DMS114 treated with DMSO at 0.1 percent for 48 hours (cell line): ENCODE measurements around the gene CRMP1.
"Not testable (repeated sequence)": the region's sequence is repeated elsewhere in the genome, so short reads cannot be mapped to it uniquely, and the experiment has no call there.

Experiments used
- DNase-seq: peaks from one replicate; lab custom pipeline; 2025; ENCODE audit not compliant: unreplicated experiment; lab: John Stamatoyannopoulos, UW

Gene CRMP1

DNA sequence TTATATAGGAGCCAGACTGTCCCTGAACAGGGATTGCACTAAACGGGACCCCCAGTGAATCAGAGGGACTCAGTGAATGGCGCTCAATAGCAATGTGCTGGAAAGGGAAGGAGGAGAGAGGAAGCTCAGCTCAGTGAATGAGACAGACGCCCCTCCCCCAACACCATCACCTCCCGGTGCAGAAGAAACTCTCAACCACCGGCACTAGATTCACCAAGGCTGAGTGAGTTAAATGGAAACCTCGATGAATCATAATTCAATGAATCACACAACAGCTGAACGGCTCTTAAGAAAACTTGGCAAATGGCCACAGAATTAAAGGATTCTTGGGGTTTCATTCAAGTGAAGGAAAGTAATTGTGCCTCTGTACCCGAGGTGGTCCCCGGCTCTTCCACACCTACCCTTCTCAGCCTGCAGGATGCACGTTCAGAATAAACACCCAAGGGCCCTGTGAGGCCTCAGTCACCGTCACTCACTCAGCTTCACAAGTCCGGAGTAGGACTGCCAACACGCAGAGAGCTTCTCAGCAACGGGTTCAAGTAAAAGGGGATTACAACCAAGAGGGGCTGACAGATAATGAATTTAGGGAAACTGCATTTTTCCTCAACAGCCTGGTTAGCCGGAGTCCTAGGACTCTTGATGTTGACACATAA is 29.3 kb downstream of the CRMP1 start:
- DNase-seq = no peak

DNA sequence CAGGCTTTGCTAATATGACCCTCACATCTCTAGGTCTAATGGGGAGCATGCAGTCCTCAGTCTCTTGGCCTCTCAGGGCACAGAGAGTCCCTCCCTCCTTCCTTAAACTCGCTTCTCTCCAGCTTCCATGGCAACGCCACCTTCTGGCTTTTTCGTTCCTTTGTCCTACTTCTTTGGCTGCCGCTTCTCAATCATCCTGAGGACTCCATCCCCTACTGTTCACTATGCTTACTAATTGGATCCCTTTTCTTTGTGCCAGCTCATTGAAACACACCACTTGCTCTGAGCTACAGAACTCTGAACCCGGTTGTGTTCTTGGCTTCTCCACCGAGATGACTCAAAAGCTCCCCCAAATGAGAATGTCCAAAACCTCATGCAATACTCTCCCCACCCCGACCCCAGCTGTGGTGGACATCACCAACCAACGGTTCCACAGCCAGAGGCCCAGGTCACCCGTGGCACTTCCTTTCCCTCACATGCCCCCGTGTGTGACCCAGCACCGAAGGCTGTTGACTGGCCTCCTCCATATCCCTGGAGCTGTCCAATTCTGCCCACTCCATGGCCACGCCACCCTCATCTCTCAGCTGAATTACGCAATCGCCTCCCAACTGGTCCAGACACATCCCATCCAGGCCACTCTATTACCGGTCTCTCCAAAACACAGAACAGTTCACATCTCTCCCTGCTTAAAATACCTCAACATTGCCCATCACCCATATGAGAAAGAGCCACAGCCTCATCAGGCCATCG is 34.7 kb downstream of the CRMP1 start:
- no peak for DNase-seq

DNA sequence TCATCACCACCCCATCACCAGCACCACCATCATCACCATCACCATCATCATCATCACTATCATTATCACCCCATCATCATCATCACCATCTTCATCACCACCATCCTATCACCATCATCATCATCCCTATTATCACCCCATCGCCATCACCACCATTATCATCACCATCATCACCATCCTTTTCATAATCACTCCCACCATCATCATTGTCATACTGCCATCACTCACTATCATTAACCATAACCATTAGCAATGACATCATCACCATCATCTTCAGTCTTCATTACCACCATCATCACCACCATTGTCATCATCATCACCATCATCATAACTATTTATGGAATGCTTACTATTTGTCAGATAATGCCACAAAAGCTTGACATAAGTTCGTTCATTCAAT is 35.7 kb downstream of the CRMP1 start:
- DNase-seq = no peak

DNA sequence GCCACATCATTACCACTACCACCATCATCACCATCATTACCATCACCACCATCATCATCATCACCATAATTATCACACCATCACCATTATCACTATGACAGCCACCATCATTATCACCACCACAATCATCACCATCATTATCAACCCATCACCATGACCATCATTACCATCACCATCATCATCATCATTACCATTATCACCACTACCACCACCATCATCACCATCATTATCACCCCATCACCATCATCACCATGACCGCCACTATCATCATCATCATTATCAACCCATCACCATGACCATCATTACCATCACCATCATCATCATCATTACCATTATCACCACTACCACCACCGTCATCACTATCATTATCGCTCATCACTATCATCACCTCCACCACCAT is 36.5 kb downstream of the CRMP1 start:
- not testable (repeated sequence) for DNase-seq

DNA sequence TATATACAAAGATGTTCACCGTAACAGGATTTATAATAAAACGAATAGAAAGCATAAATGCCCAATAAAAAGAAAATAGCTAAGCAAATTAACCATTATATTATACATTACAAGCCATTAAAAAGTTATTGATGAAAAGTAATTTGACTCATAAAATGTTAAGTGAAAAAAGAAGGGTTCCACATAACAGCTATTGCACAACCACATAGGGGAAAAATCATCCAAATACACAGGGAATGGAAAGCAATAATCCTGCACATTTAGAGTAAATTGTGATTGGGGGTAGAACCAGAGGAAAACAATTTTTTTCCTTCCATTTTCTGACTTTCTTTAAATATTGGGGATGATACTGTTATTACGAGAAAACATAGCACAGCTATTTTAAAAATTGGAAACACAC is 38.0 kb downstream of the CRMP1 start:
- no peak for DNase-seq

DNA sequence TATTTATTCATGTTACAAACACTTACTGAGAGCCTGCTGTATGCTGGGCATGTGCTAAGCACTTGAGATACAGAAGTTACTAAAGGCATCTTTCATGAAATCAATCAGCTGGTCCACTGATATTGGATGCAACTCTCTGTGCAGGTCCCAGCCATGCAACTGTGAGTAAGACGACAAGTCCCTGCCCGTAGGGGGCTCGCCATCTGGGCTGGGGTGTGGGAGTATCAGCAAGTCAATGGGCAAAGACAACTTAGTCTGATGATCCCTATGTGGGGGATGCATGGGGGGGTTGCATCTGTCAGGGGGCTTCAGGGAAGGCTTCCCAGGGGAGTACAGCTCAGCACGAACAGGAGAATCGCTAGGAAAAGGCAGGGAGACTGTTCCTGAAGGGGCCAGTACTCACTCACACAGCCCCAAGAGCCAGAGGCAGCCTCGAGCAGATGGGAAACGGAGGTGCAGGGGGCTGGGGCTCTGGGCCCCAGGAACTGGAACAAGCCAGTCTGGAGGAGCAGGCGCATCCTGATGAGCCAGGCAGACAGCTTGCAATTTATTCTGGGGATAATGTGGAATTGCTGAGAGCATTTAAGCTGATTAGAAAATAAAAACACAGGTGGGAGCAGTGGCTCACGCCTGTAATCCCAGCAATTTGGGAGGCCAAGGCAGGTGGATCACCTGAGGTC is 40.2 kb downstream of the CRMP1 start:
- DNase-seq = no peak

DNA sequence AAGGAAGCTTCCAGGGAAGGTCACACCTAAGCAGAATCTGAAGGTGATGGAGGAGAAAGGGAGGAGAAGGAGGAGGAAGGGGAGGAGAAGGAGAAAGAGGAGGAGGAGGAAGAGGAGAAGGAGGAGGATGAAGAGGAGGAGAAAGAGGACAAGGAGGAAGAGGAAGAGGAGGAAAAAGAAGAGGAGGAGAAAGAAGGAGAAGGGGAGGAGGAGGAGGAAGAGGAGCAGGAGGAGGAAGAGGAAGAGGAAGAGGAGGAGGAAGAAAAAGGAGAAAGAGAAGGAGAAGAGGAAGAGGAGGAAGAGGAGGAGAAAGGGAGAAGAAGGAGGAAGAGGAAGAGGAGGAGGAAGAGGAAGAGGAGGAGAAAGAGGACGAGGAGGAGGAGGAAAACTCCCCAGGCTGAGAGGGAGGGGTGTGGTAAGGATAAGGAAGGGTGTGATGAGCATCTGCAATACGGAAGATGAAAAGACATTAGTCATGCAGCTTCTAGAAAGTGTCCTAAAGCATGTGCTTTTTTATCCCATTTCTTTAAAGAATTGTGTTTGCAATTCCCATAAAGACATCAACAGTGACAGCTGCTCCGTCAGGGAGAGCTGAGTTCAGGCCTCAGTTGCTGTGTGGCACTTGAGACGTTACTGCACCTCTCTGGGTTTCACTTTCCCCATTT is 41.1 kb downstream of the CRMP1 start:
- DNase-seq = no peak

DNA sequence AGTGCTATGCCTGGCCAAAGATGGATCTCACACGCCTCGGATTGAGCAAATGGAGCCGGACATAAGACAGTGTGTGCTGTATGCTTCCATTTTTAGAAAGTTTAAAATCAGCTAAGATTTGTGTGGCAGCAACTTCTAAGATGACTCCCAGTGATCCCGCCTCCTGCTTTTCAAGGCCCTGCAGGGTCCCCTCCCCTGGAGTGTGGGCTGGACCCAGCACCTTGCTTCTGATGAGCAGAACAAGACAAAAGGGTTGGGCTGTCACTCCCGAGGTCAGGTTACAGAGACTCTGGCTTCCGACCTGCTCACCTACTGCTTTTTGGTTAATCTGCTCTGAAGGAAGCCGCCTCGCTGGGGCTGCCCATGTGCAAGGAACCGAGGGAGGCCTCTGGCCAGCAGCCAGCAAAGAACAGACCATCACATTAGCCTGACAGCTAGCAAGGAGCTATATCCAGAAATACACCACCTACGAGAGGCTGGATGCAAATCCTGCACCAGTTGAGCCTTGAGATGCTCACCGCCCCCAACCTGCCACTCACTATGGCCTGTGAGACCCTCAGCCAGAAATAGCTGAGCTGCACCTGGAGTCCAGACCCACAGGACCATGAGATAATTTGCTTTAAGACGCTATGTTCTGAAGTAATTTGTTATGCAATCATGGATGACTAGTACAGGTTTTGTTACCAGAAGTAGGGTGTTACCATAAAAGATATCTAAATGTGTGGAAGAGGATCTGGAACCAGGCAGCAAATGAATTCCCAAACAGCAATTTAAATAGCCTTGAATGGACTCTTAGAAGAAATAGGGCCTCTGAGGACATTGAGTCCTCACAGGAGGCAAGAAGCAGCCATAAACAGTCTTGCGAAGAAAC is 47.6 kb downstream of the CRMP1 start:
- DNase-seq = no peak

DNA sequence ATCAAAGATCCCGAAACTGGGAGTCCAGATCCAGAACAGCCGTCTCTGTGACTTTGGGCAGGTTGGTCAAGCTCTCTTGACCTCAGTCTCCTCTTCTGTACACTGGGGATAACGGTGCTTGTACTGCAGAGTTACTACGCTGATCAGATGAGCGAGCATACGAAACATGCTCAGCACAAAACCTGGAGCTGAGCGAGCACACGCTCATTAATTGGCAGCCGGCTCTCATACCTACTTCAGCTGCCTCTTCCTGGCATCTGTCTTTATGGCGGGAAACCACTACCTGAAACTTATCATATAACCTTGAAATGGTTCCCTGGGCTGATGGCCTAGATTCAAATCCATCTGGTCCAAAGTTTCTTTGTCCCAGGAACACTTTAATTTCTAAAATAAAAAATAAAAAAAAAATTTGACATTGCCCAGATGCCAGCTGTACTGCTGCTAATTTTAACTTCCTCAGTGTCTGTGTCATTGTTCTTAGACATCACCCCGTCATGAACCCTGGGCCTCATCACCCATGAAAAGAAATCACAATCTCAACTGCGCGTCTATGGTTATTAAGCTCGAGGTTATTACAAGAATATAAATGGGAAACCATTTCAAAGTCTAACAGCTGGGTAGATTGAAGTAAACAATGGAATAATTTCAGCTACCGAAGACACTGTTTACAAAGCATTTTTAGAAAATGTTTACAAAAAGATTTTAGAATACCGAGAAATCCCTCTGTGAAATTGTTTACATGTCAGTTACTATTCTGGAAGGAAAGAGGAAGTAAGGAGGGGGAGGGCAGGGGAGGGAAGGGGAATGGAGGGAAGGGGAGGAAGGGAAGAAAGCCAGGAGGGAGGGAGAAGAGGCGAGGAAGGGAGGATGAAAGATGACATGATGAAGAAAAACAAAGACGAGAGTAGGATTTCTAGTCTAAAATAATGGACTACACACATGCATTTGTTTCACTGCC is 49.0 kb downstream of the CRMP1 start:
- no peak for DNase-seq

DNA sequence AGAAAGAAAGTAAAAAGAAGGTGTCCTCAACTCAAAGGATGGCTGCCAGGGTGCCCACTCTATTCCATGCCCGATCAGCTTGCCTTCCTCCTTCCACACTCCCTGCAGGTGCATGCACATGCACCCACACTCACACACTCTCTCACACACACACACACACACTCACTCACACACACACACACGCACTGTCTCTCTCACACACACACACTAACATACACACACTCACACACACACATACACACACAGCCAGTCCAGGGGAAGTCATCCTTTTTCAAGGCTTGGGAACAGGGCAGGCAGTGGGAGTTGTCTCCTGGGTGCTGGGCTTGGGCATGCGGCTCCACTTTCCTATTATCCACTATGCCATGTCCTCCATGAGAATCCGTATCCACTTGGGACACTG is 50.4 kb downstream of the CRMP1 start:
- DNase-seq = no peak

DNA sequence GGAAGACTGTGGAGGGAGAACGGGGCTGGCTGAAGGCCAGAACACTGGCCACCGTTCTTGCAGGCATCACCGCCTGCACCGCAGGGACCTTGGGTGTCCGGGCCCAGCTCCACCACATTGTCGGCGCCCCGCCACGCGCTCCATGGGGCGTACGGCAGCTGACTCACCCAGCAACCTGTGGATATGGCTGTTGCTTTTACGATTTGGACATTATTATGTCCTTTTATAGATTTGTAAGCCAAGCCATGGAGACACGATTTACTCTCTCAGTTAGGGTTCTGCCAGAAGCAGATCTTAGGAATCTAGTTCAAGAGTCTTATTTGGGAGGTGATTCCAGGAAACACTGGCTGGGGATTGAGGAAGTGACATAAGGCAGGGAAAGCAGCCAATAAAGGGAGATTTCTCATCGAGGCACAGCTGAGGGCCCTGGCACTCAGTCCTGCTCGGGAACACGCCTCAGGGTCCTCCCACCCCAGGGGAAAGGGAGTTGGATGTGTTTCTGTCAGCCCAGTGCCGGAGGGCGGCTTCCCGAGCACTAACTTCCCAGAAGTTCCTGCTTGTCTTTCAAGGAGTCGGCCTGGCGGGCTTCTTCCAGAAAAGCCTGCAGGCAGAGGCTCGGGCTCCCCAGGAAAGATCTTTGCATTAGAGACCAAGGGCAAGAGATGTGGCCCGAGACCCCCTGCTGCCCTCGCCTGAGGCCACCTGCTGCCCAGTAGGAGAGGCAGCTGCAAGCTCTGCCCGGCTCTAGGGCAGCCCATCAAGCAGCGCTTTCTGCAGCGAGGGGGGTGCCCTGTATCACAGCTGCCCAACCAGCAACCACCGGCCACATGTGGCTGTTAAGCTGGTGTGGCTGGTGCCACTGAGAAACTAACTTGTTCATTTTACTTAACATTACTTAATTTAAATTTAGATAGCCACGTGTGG is 52.9 kb downstream of the CRMP1 start:
- no peak for DNase-seq

DNA sequence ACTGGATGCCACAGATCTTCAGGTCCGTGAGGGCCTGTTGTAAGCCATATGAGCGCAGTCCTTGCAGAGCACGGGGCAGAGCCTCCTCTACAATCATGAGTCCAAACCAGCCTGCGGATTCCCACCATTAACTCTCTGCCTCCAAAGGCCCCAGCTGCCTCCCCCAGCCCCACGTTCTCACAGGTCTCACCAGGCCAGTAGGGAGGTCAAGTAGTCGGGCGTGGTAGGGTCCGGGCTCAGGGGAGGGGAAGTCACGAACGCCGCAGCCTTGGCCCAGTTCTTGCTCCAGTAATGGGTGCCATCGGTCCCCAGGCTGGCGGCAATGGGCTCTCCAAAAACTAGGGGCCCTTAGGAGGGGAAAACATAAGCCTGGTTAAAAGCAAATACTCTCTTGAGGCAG is 53.6 kb downstream of the CRMP1 start:
- DNase-seq = no peak

DNA sequence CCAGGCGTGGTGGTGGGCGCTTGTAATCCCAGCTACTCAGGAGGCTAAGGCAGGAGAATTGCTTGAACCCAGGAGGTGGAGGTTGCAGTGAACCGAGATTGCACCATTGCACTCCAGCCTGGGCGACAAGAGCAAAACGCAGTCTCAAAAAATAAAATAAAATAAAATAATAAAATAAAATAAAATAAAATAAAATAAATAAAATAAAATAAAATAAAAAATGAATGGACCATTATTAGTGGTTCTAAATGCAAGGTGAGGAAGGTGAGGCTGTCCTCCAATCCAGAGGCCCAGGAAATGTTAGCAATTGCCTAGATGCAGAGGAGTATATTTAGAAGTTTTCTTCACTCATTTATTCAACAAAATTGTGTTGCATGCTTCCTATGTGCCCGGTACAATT is 55.4 kb downstream of the CRMP1 start:
- not testable (repeated sequence) for DNase-seq

DNA sequence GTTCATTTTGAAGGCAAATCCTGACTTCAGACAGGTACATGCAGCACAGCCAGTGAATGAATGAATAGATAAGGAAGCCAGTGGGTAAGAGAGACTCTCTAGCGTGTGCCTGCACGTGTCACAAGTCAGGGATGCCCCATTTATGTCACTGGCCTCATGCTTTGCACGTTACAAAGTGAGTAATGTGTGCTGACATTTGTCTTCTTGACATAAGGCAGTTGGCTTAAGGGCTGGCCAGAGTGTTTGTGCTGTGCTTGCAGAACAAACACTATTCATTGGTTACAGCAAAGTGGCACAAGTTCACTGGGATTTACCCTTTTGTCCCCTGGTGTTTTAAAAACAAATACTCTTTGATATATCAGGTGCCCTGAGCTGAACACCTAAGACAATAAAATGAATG is 55.9 kb downstream of the CRMP1 start:
- DNase-seq = no peak

DNA sequence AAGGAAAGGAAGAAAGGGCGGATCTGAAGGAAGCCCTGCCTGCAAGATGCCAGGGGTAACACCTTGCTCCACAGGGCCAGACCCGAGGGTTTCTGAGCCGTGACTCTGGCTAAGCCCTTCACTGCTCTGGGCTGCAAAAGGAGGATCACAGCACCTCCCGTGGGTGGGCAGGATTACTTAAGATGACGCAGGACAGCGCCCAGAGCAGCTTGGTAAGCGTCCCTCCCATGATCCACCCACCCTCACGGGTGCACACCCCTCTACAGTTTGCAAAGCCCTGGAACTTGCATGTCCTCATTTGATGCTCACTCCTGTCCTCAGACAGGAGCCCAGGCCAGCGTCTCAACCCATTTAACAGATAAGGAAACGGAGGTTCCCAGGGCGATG is 64.9 kb downstream of the CRMP1 start:
- no peak for DNase-seq

DNA sequence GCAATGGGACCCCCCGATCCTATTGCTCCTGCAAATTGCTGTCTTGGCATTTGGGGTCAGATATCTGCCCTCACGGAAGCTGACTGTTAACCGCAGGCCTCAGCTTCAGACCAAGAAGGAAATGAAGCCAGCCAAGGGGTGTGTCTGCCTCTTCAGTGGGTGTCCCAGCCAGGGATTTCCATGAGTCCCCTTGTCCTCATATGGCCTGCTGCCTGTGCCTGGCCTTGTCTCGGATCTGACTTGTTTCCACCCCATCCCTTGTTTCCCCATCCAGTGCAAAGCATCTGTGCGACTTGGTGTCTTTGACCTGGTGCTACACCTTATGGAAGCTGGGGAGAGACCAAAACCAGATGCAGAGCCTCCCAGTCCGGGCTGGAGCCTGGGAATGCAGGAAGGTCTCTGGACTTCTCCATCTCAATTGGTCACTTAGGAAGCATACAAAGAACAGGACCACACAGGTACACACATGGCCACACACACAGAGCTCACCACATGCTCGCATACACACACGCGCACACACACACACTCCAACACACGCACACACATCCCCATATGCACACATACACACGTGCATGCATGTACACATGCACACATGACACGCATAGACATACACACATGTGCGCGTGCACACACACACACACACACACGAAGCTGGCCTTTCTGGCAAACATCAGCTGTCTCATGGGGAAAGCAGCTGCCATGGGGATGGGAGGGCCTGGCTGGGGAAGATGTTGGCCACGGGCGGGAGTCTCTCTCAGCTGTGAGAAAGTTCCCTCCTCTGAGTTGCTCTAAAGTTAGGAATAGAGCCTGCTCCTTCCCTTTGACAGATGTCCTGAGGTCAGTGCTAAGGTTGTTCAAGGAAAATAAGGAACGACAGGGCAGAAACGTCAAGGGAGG is 65.5 kb downstream of the CRMP1 start:
- DNase-seq = no peak

DNA sequence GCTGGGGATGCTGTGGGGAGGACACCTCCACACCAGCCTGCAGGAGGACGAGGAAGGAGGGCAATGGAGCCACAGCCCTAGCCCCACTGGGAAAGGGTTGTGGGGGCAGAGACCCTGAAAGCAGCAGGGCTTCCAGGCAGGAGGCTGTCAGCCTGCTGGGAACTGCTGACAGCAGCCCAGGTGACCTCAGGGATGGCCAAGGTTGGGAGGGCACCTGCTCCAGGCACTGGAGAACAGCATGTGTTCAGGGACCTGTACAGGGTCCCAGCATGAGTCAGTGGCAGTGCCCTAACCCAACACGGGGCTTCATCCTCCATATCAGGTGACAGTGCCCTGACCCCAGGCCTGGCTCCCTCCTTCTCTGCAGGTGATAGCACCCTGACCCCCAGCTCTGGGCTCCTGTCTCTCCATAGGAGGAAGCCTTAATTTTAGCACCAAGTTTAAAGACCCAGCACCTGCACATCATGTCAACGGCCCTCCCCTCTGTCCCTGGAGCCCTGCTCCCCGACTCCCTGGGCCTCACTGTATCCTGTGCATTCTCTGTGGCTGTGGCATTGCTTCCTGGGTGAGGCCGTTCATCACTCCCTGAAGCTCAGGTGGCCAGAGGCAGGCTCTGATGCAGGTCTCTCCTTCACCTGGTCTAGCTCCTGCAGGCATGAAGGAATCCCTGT is 66.3 kb downstream of the CRMP1 start:
- DNase-seq = no peak
